AG04450 (cell line): ENCODE measurements around the gene TRIM26. TPM values are rescaled to one million over a fixed set of nuclear protein-coding genes. Genes with fewer than 3 reads are reported as not detected.

Experiments
- CTCF ChIA-PET: fragments of 300-600, 350-600 bp; formaldehyde crosslinking; extraction: SDS; loops from one replicate; lab custom pipeline; 2022; ENCODE audit warnings: antibody characterized with exemption, inconsistent platforms; lab: Charles Lee
- POLR2A ChIA-PET: fragments of 350-600 bp; formaldehyde crosslinking; extraction: SDS; loops from one replicate; lab custom pipeline; 2021; ENCODE audit warnings: antibody characterized with exemption, inconsistent platforms; lab: Yijun Ruan, JAX
- DNase-seq: peaks from one replicate; pipeline ENCODE4 v3.0.0-alpha.2; 2011; ENCODE audit warnings: low read depth, low spot score
- H3K27ac ChIP-seq: one replicate; pipeline ENCODE4 v1.5.1; 2012; ENCODE audit warnings: low read depth, low read length, control low read depth
- H3K27me3 ChIP-seq: one replicate; pipeline ENCODE4 v1.6.0; 2012; ENCODE audit warnings: low read length; ENCODE audit not compliant: control insufficient read depth, insufficient read depth
- H3K4me3 ChIP-seq: 2 replicates; pipeline ENCODE4 v1.5.1; 2011; ENCODE audit warnings: mild to moderate bottlenecking, low read depth, low read length, control low read depth
- H3K9me3 ChIP-seq: 2 replicates; pipeline ENCODE4 v1.5.1; 2012; ENCODE audit warnings: low read length; ENCODE audit not compliant: control insufficient read depth, insufficient read depth
- polyA plus RNA-seq: library from polyadenylated mRNA; depleted of rRNA; stranded (reverse); fragments of >200 nt; gene quantifications from 2 replicates; pipeline ENCODE4 v1.2.3, GENCODE V29; 2011
- TF ChIP-seq, protein P1 (sequence below): IDR thresholded peaks from 2 replicates; pipeline ENCODE4 v1.5.1; 2011; ENCODE audit warnings: low read depth, low read length, control low read depth, inconsistent platforms

Gene TRIM26
- polyA plus RNA-seq, 1 experiment = 22.7 TPM

DNA sequence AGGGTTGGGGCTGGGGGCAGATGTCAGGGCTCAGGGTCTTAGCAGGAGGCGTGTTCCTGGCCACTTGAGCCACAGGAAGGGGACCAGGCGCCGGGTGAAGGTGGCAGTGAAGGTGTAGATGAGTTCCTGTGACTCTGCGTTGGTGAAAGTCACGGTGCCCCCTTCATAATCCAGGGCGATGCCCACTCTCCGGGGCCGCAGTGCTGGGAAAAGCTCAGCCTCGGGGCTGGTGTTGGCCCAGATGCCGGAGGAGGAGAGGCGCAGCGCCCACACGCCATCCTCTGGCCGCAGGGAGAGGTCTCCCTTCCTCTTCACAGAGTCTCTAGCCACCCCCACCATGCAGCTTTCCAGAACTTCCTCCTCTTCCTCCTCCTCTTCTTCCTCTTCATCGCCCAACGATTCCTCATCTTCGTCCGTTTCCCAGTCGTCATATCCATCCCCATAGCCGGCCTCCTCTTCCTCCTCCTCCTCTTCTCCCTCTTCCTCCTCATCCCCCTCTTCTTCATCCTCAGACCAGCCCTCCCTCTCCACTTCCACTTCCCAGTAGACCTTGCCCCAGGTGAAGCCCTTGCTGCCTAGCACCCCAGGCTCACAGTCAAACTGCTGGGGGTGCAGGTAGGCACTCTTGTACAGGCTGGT is 27.2 kb downstream of the TRIM26 start:
- H3K4me3 ChIP-seq = no peak overlapping the region
- no peak overlapping the region for H3K27ac ChIP-seq
- no peak for DNase-seq
- POLR2A ChIA-PET = no interaction called here
- H3K9me3 ChIP-seq = no peaks in the 10 kb centered on the region; the same call in 1 of the 2 replicates
- TF ChIP-seq, protein P1, sequence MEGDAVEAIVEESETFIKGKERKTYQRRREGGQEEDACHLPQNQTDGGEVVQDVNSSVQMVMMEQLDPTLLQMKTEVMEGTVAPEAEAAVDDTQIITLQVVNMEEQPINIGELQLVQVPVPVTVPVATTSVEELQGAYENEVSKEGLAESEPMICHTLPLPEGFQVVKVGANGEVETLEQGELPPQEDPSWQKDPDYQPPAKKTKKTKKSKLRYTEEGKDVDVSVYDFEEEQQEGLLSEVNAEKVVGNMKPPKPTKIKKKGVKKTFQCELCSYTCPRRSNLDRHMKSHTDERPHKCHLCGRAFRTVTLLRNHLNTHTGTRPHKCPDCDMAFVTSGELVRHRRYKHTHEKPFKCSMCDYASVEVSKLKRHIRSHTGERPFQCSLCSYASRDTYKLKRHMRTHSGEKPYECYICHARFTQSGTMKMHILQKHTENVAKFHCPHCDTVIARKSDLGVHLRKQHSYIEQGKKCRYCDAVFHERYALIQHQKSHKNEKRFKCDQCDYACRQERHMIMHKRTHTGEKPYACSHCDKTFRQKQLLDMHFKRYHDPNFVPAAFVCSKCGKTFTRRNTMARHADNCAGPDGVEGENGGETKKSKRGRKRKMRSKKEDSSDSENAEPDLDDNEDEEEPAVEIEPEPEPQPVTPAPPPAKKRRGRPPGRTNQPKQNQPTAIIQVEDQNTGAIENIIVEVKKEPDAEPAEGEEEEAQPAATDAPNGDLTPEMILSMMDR = no peak
- CTCF ChIA-PET = interaction anchor here (1.1 kb wide), 1 partner anchor 82 kb away, joined by 4 read pairs; no protein-coding TSS in a partner anchor
- H3K27me3 ChIP-seq = no peaks in the 10 kb centered on the region

DNA sequence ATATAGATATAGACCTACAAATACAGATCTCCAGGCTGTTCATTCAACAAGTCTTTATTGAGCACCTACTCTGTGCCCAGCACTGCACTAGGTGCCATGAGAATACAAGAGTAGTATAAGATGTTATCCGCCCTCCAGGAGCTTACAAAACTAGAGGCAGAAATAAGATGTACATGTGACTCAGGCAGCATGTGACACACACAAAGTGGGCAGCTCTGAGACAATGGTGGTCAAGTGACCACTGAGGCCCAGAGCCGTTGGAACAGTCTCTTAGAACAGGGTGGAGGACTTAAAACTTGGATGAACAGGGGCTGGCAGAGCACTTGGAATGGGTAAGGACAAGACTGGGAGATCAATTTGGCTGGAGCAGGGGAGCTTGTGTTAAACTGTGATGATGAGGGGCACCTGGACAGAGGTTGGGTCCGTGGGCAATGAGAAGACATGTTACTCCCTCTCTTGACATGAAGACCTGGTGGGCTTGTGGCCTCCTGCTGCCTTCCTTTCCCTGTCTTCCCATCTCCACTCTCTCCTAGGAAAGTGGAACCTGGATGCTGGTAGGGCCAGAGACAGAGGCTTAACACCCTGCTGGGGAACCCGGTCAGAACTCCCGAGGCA is 28.7 kb downstream of the TRIM26 start:
- Histone ChIP-seq H3K9me3 (no peaks in the 10 kb centered on the region; the same call in 1 of the 2 replicates), H3K27ac (no peak overlapping the region), H3K27me3 (peaks cover 3% of the 10 kb centered on the region), H3K4me3 (no peak overlapping the region)
- TF ChIP-seq, protein P1 = no peak
- ChIA-PET CTCF (interaction anchor here (0.5 to 1.0 kb wide), 2 partner anchors 50 to 53 kb away, joined by 3 to 8 read pairs; no protein-coding TSS in a partner anchor), POLR2A (no interaction called here)
- no peak for DNase-seq

DNA sequence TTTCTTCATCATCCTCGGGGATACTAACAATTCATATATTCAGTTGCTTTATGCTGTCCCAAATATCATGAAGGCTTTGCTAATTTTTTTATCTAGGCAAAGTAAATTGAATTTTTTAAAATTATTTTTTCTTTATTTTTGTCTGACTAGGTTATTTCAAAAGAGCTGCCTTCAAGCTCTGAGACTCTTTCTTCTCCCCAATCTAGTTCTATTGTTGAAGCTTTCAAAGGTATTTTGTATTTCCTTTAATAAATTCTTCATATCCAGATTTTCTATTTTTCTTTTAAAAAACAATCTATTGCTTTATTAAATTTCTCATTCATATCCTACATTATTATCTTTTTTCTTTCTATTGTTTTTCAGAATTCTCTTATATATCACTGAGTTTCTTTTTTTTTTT is 33.1 kb downstream of the TRIM26 start:
- Histone ChIP-seq H3K9me3 (no peaks in the 10 kb centered on the region; the same call in 1 of the 2 replicates), H3K27ac (no peak overlapping the region), H3K4me3 (no peak overlapping the region), H3K27me3 (peaks cover 4% of the 10 kb centered on the region)
- CTCF ChIA-PET = interaction anchor here (0.7 kb wide), 1 partner anchor 37 kb away, joined by 3 read pairs; no protein-coding TSS in a partner anchor
- POLR2A ChIA-PET = no interaction called here
- TF ChIP-seq, protein P1 = no peak
- DNase-seq = no peak

DNA sequence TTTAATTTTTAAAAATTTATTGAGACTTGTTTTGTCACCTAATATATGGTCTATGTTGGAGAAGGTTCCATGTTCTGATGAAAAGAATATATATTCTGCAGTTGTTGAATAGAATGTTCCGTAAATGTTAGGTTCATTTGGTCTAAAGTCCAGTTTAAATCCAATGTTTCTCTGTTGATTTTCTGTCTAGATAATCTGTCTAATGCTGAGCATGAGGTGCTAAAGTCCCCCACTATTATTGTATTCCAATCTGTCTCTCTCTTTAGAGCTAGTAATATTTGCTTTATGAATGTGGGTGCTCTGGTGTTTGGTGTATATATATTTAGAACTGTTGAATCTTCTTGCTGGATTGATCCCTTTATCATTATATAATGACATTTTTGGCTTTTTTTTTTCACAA is 34.4 kb downstream of the TRIM26 start:
- DNase-seq = no peak
- CTCF ChIA-PET = interaction anchor here (0.6 kb wide), 1 partner anchor 11 kb away, joined by 4 read pairs; no protein-coding TSS in a partner anchor
- Histone ChIP-seq H3K27me3 (peaks cover 10% of the 10 kb centered on the region), H3K27ac (no peak overlapping the region), H3K4me3 (no peak overlapping the region), H3K9me3 (no peaks in the 10 kb centered on the region; the same call in 1 of the 2 replicates)
- POLR2A ChIA-PET = no interaction called here
- TF ChIP-seq, protein P1 = no peak

DNA sequence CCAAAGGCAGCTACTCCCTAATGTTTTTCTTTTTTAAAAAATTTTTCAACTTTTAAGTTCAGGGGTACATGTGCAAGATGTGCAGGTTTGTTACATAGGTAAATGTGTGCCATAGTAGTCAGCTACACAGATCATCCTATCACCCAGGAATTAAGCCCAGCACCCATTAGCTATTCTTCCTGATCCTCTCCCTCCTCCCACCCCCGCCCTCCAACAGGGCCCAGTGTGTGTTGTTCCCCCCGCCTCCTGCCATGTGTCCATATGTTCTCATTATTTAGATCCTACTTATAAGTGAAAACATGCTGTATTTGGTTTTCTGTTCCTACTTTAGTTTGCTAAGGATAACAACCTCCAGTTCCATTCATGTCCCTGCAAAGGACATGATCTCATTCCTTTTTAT is 37.4 kb downstream of the TRIM26 start:
- Histone ChIP-seq H3K4me3 (no peak overlapping the region), H3K27me3 (peaks cover 32% of the 10 kb centered on the region), H3K9me3 (no peaks in the 10 kb centered on the region; the same call in 1 of the 2 replicates), H3K27ac (no peak overlapping the region)
- DNase-seq = no peak
- POLR2A ChIA-PET = no interaction called here
- CTCF ChIA-PET = interaction anchor here (0.7 to 1.1 kb wide), 2 partner anchors 73 to 523 kb away, joined by 3 read pairs; no protein-coding TSS in a partner anchor
- TF ChIP-seq, protein P1 = no peak
